ENCODE data around the gene FOXL3.
"Not testable (repeated sequence)": the region's sequence is repeated elsewhere in the genome, so short reads cannot be mapped to it uniquely, and the experiment has no call there.

FOXL3 gene

DNA sequence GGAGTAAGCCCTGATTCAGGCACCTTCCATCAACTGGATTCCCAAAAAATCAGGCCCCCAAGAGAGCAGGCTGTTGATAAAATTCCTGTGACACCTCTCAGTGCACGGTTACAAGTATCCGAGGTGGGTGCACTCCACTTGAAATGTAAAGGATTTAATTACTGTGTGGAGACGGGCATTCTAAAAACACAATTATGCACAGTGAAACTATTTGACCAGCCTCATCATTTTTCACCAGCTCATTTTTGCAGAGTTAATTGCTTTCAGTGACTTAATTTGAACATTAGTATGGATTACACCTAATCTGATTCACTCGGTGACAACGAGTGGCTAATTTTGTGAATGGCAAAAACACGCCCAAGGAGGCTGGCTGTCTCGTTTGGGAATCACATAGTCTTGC is 2.3 kb downstream of the FOXL3 start:
- no peak for DNase-seq

DNA sequence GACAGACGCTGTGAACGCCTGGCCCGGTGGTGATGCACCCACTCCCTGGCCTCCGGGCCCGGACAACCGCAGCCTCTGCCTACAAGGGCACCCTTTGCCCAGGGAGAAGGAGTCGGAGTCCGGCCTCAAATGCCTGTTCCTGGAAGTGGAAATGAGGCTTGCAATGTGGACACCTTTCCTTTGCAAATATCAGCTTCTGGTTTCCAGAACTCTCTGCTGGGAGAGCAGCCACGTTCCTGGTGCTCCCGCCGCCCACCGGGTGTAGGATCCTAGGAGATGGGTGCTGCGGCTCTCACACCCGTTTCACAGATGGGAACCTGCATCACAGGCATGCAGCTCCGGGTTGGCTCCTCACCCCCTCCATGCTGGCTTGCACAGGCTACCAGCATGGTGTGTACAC is 2.9 kb downstream of the FOXL3 start:
- DNase-seq: no peak

DNA sequence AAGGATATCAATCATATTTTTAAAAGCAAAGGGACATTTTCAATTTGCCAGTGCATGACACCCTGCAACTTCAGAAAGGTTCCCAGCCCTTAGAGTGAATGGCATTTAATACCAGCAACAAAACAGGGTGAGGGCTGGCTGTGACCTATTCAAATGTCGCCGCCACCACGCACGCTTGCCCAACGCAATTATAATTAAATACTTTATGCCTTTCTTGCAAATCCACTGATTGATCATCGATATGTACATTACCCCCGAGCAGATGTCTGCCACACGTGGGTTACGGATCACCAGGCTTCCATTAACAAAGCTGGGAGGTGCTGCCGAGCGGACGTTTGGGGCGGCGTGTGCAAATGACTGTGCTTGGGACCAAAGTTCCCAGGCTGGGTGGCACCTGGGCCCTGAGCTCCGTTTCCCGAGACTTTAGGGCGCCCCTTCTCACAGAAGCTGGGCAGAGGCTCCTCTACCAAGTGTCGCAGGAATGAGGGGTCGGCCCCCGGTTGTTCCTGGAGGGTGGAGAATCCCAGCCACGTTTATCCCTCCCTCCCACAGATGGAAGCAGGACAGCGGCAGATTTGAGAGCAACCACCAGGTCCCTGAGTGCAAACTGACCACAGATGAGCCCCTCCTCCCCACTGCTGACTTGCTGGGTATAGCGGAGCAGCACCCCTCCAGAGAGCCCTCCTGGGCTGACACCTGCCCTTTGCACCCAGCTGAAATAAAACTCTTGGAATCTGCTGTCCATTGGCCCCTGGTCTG is 3.9 kb downstream of the FOXL3 start:
- no peak for DNase-seq

DNA sequence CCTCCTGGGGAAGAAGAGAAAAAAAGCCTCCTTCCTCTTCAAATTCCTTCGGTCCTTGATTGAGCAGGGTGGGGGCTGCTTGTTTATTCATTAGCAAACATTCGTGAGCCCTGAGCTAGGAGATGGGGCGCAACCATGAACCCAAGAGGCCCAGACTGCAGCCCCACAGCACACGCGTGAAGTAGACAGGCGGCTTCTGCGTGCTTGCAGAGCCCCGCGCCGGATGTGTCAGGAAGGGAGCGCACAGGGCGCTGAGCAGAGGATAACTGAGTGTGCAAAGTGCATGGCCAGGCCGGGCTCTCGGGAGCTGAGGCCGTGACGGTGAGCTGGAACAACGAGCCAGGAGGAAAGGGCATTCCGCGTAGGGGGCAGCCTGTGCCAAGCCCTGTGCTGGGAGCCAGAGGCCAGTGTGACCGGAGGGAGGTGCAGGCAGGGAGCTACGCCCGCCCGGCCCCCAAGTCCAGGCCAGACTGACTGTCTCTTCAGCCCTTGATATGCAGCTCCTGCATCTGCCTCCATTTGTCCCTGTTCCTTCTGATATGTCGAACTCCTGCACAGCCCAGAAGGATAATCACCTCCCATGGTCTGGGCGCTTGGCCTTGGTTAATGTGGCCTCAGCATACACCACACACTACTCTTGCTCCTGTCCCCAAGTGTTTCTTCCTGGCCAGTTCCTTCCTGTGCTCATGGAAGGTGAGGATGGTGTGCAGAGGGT is 4.6 kb downstream of the FOXL3 start:
- no peak for DNase-seq

DNA sequence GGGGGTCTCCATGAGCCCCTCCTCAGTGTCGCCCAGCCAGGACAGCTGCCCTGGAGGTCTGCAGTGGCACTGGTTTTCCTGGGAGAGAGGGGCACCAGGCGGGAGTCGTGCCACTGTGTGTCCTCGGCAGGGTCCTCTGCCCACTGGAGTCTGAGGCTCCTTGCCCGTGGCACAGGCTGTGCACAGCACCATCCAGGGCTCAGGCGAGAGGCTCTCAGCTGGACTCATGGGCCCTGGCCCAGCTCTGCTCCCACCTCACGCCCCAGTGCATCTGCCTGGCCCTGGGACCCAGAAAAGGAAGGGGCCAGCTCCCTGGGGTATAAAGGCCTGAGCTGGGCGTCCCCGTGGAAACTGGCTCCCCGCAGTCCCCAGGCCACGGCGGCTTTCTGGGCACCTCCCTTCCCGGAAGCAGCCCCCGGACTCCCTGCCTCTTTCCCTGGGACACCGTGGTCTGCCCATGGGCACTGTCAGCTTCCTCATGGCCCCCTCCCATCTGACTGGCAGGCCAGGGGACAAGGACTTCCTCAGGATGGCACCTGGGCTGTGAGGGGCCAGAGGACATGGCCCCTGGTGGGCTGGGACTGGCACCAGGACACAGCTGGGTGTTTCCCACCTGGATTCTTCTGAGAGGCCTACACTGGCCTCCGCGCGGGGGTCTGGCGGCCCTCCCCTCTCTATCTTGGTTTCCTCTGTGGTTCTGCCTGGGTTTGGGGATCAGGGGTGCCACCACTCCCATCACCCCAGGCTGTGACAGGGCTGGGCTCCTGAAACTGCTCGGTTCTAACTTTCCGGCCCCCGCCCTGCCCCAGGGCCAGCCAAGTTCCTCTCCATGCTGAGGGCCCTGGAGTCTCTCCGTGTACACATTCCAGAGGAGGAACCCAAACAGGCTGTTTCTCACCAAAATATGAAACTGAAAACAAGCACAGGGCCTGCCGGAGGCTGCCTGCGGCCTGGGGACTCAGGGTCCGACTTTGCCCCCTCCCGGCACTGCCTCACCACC is 5.5 kb downstream of the FOXL3 start:
- DNase-seq: no peak

DNA sequence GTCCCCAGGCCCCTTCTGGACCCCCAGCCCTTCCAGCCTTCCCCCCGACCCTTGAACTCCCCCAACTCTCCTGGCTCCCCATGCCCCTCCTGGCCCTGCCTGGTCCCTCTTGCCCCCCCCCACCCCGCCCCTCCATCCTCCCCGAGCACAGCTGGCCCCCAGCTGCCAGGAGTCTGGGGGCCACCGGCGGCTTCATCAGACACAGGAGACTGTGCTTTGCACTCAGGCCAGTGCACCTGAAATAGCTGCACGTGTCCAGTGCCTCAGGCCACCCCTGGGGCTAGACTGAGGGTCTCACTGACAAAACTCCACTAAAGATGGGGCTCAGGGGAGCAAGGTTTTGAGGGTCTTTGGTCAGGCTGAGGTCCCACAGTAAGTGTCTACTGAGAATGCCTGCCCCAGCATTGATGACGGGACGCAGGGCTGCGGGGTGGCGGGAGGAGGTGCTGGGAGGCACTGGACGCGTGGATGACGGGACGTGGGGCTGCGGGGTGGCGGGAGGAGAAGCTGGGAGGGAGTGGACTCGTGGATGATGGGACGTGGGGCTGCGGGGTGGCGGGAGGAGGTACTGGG is 6.5 kb downstream of the FOXL3 start:
- no peak for DNase-seq

DNA sequence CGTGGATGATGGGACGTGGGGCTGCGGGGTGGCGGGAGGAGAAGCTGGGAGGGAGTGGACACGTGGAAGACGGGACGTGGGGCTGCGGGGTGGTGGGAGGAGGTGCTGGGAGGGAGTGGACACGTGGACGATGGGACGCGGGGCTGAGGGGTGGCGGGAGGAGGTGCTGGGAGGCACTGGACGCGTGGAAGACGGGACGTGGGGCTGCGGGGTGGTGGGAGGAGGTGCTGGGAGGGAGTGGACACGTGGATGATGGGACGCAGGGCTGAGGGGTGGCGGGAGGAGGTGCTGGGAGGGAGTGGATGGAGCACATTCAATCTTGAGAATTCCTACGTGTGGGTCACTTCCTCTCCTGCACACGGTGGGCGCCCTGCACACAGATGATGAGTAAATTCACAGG is 7.2 kb downstream of the FOXL3 start:
- not testable (repeated sequence) for DNase-seq

DNA sequence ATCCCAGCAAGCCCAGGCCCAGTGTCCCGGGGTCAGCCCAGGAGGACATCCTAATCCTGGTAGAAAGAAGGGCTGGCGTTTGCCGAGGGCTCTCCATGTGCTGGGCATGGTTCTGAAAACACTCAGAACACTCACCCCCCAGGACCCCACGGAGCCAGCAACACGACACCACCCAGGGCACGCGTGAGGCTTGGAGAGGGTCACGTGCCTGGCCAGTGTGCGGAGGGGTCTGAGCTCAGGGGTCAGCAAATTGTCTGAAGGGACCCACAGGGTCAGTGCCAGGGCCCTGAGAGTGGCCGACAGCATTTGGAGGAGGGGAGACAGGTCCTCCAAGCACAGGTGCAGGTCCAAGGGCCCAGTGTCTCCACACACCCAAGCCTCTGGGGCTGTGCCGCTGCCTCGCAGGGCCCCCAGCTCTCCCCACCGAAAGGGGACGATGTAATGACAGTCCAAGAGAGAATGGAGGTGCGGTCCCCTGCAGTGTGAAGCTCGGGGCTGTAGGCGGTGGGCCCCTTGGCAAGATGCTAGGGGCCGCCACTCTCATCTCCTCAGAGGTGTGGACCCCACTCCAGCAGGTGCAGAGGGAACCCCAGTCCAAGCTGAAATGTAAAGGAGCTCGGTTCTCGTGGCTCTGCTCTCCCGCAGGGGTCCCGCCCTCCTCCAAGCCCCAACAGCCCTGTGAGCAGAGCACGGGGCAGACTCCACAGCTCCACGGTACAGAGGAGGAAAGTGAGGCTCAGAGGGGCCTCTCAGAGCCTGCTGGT is 7.8 kb downstream of the FOXL3 start:
- DNase-seq: no peak

DNA sequence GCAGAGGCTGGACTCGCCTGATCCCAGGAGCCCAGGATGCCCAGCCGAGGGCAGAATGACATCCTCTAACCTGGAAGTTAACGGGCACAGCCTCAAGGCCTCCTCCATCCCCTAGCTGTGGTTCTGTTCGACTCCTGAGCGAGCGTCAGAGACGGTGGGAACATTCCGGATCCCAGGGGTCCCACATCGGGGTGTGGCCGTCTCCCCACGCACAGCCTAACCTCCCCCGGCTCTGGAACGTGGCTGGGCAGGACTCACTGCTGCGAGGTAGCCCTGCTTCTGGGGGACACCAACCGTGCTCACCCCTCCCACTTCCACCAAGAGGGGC is 8.4 kb downstream of the FOXL3 start:
- DNase-seq: no peak

DNA sequence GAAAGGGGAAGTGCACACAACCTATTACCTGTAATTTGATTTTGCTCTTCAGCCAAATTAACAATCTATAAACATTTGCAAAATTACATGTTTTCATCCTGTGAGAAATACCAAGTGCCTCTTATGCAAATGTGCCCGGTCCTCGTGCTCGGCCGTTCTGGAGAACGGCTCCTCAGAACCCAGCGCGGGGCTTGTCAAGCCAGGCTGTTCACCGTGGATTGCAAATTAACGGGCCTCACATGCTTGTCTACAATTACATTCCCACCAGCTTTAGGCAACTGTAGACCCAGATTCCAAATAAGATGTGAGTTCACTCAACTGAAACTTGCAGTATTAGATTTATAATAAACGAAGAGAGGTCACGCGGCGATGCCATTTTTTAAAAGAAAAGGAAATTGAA is 8.8 kb downstream of the FOXL3 start:
- no peak for DNase-seq

DNA sequence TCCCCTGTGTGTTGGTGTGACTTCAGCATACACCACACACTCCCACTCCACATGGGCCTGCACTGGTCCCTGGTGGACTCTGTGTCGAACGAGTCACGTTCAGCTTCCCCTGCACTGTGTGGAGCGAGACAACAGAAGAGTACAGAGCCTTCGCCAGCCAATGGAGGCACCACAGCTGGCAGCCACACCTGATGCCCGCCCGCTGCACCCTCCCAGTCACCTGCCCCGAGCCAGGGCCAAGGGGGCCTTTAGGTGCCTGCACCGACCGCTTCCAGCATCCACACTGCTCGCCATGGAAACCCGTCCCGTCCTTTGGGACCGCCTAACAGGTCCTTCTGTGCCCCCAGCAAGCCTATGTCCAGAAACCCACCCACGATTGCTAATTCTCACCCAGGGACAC is 9.2 kb downstream of the FOXL3 start:
- no peak for DNase-seq

DNA sequence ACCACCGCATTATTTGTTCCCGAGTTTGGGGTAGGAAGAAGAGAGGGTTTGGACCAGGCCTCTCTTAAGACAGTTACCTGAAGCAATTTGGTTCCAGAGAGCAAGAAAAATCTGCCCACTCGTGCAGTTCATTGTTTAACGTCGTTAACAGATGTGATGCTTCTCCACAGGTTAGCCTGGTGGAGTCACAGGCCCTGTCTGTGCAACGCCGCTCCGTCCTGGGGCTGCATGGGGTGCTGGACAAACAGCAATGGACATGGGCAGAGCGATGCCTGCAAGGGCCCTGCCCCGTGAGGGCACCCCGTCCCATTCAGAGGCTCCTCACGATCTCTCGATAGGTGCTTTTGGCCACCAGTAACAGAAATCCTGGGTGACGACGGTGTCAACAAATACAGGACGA is 9.7 kb downstream of the FOXL3 start:
- DNase-seq: no peak

DNA sequence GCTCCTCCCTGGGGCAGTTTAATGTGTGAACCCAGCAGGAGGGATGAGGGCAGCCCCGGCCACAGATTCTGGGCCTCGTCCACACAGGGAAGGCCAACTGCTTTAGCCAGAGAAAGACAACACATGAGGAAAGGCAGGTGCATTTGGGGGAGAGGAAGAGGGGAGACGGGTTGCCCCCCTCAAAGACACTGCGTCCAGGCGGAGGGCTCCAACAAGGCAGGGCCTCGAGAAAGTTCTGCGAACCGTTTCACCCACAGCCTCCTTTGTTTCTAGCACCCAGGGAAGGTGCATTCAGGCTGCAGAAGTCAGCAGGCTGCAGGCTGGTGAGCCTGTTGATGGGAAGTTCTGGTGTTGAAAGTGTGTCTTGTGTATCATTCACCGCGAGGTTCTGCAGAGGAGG is 10.1 kb downstream of the FOXL3 start:
- DNase-seq: no peak

DNA sequence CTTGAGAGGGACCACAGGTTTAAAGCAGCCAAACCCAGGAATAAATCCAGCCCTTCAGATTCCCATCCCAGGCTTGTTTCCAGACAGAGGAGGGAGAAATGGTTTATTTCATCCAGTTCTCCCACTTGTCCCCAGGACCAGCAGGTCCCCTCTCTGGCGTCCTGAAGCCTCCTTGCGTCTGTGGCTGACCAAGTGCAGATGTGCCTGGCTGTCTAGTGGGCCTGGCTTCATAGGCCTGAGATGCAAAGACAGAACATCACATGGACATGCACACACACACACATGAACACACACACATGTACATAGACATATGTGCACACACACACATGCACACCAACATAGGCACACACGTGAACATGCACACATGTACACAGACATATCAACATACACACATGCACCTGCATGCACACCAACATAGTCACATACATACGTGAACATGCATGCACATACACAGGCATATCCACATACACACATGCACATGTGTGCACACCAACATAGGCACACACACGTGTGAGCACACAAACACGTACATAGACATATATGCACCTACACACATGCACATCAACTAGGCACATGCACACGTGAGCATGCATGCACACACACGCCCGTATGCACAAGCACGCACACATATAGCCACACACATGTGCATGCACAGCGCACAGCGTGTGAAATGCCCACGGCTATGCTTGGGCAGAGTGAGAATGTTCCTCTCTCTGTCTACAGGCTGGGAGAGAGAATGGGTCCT is 10.7 kb downstream of the FOXL3 start:
- DNase-seq: no peak

DNA sequence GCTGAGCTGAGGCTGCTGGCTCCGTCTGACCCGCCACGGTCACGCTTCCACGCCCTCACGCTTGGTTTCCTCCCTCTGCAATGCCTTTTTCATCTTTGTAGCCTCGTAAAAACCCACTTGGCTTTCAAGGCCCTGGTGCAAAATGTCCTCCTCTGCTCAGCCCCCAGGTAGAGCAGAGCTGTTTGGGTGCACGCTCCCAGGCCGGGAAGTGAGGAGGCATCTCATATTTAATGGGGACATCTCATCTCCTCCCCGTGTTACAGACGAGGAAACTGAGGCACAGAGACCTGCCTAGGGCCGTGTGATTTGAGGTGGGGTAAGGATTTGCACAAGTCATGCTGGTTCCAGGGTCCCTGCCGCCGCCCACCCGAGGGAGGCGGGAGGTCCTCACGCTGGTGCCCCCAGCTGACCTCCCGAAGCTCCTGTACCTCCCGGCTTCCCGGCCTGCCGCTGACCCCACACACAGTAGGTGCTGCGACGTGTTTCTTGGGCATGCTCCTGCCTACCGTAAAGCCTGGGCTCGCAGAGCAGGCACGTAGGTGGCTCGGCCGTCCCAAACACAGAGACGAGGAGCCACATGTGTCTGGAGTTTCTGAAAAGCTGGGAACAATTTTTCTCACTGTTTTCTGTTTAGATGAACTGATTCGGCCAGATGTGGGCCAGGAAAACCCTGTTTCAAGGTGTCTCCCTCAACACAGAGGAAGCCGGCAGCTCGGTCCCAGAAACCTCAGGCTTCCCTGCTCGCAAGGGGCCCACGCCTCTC is 11.5 kb downstream of the FOXL3 start:
- DNase-seq: no peak

DNA sequence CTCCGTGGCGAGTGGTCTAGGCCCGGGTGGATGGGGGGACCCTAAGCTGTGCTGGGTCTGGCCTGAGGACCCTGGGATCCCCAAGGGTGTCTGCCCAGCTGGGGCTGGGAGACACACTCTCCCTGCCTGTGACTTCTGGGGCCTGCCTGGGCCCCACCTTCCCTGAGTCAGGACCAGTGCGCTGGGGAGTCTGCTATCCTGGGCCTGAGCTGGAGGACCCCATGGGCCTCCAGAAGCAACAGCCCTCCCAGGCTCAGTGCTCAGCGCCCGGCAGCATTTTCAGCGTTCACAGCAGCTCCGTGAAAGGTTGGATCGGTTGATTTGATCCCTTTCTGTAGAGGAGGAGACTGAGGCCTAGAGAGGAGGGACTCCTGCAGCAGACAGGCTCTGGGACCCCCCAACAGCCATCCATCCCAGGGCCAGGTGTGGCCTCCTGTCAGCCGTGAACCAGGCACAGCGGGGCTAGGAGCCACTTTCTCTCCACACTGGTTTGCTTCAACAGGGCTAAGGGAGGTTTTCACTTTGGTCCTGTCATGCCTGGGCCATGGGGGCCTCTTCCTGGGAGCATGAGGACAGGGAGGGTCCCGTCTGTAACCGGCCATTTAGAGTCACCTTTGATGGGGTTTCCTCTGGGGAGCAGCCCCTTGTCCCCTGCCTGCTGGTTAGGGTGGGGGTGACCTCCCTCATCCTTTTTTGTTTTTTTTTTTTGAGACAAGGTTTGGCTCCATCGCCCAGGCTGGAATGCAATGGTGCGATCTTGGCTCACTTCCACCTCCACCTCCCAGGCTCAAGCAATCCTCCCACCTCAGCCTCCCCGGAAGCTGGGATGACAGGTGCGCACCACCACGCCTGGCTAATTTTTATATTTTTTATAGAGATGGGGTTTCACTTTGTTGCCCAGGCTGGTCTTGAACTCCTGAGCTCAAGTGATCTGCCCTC is 12.4 kb downstream of the FOXL3 start:
- no peak for DNase-seq

DNA sequence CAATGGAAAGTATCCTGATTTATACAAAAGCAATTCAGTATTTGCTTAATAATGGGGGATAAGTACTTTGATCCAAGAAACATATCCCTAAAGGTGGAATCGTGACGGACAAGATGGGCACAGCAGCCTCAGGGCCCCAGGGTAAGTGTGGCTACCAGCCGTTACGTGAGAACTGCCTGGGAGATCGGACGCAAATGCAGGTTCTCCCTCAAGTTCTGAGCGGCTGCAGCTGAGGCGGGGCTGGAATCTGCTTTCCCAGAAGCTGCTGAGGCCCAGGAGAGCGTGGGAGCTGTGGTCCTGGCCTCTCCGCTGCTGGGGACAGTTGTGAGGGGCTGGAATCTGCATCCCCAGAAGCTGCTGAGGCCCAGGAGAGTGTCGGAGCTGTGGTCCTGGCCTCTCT is 13.5 kb downstream of the FOXL3 start:
- no peak for DNase-seq

DNA sequence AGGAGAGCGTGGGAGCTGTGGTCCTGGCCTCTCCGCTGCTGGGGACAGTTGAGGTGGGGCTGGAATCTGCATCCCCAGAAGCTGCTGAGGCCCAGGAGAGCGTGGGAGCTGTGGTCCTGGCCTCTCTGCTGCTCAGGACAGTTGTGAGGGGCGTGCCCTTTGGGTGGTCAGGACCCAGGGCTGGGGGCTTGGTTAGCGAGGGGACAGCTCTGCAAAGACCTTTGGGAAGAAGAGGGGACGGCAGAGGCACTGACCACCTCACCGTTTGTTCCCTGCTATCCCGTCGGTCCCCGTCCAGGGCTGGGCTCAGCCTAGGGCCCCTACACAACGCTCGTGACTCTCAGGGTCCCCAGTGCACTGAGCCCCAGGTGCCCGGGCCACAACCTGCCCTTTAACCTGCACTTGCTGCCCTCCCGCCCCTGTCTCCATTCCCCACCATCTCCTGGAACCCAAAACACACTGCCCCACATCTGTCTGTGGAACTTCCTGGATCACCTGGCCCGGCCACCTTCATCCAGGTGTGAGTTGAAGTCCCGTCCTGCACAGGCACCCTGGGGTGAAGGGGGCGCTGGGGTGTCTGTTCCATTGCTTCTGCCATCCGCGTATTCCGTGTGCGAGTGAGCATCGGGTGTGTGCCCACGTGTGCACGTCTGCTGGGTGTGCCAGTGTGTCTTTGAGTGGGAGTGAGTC is 14.1 kb downstream of the FOXL3 start:
- no peak for DNase-seq

Data from effector CD8-positive, alpha-beta T cell (primary cell).